NCI-H128 (cell line): ENCODE data around the gene CCDC192.

Experiments
- DNase-seq: peaks from one replicate; lab custom pipeline; 2025; ENCODE audit not compliant: unreplicated experiment; lab: John Stamatoyannopoulos, UW

Gene CCDC192

GRCh38 chr5:127975961-127976360 lies 272.8 kb downstream of the CCDC192 start:
- DNase-seq: no peak

GRCh38 chr5:127976525-127976924 lies 273.3 kb downstream of the CCDC192 start:
- no peak for DNase-seq

- no peak for DNase-seq
Measured at GRCh38 chr5:127976991-127977717, 274.0 kb downstream of the CCDC192 start.

- DNase-seq: no peak
Measured at GRCh38 chr5:127978738-127979300, 275.6 kb downstream of the CCDC192 start.

GRCh38 chr5:127979475-127979874 lies 276.3 kb downstream of the CCDC192 start:
- no peak for DNase-seq

- DNase-seq: no peak
Measured at GRCh38 chr5:127980843-127981242, 277.7 kb downstream of the CCDC192 start.

GRCh38 chr5:127981498-127981897 lies 278.3 kb downstream of the CCDC192 start:
- DNase-seq: no peak

- no peak for DNase-seq
Measured at GRCh38 chr5:127985811-127986325, 282.7 kb downstream of the CCDC192 start.

- DNase-seq: no peak
Measured at GRCh38 chr5:127987354-127988145, 284.4 kb downstream of the CCDC192 start.

- DNase-seq: no peak
Measured at GRCh38 chr5:127988146-127988760, 285.1 kb downstream of the CCDC192 start.
